ENCODE measurements around the gene BBS7. TPM values are rescaled to one million over a fixed set of nuclear protein-coding genes. Genes with fewer than 3 reads are reported as not detected.

The BBS7 gene
- total RNA-seq, 2 experiments from 2014 or later = 15.2 to 17.9 TPM

DNA sequence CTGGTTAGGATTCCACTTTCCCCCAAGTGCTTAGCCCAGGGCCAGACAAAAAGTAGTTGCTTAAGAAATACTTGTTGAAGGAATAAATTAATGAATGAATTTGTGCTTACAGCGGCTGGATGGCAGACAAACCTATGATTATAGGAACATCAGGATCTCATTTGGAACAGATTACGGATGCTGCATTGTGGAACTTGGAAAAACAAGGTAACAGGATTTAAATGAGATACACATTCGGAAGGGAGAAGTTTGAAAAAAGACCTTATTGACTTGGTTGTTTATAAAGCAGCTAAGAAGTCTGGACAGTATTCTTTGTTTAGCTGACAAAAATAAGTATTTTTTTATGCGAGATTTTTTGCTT lies 68.6 kb downstream of the BBS7 start:
- intact Hi-C loops (cut with micrococcal nuclease) = loop anchor here (1.0 to 10.0 kb wide), 5 partner anchors 23 to 1593 kb away; partner anchors contain the start of genes BBS7, BLTP1 and SPRY1
- H3K27ac Mint-ChIP-seq = peak overlapping the region; percentile 94
- H3K27me3 Mint-ChIP-seq = no peaks in the 10 kb centered on the region
- H3K9me3 Mint-ChIP-seq = no peaks in the 10 kb centered on the region
- no peak for DNase-seq
- H3K36me3 Mint-ChIP-seq = peaks cover 30% of the 10 kb centered on the region
- CTCF ChIA-PET = interaction anchor here (0.6 kb wide), 2 partner anchors 97 to 106 kb away, joined by 3 read pairs; no protein-coding TSS in a partner anchor
- peaks cover 43% of the 10 kb centered on the region for H3K4me1 Mint-ChIP-seq (ENCODE audit: low read depth)
- POLR2A ChIA-PET = interaction anchor here (0.9 to 1.3 kb wide), 4 partner anchors 14 to 105 kb away, joined by 3 to 6 read pairs (median 4); partner anchors contain the start of genes ANXA5, BBS7 and CCNA2
- peak overlapping the region; percentile 84 for H3K4me3 Mint-ChIP-seq

DNA sequence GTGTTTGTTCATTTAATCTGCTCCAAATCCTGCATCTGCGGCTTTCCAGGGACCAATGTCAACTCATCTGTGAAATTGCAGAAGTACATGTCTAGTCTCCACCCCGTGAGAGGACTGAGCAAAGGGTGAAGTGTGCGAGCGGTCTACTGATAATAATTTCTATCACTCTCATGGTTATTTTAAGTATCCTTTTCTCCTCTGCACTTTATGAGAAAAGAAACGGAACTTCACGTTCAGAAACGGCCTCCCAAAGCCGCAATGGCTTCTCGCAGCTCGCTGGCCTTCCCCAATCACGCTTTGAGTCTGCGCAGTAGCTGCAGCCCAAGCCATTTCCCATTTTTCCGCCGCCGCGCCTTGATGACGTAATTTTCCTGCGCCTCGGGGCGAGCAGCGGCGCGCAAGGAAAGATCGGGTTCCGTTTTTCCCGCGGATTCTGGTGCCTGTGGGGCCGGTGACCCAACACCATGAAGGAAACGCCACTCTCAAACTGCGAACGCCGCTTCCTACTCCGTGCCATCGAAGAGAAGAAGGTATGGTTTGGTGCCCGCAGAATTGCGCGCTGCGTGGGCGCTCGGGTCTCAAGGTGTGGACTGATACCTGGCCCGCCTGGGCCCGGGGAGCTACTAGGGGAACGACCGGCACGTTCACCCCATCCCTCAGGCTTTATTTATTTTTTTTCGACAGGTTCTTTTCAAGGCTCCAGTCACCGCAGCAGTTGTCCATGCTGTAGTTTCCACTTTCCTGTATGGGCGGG lies 69.1 kb downstream of the BBS7 start, which contains the start of gene EXOSC9:
EXOSC9 (plus strand) TSS at position 363 of the 754 bp plus-strand sequence; CDS start at position 465, 102 bp downstream.
- DNase-seq = peak; percentile 95
- Mint-ChIP-seq H3K27ac (peak within 1 kb of the TSS; percentile 94), H3K4me3 (peak within 1 kb of the TSS; percentile 84), H3K27me3 (no peaks in the 10 kb centered on the region), H3K36me3 (peaks cover 26% of the 10 kb centered on the region), H3K4me1 (ENCODE audit: low read depth) (peaks cover 45% of the 10 kb centered on the region), H3K9me3 (no peaks in the 10 kb centered on the region)
- POLR2A ChIA-PET = interaction anchor here (0.6 to 1.3 kb wide), 6 partner anchors 14 to 556 kb away, joined by 3 to 6 read pairs (median 4); partner anchors contain the start of genes ANXA5, BBS7 and CCNA2
- intact Hi-C loops (cut with micrococcal nuclease) = loop anchor here (1.0 to 10.0 kb wide), 5 partner anchors 23 to 1594 kb away; partner anchors contain the start of genes BBS7, BLTP1 and SPRY1
- CTCF ChIA-PET = interaction anchor here (0.6 kb wide), 2 partner anchors 97 to 105 kb away, joined by 3 read pairs; no protein-coding TSS in a partner anchor

- peak overlapping the region; percentile 94 for H3K27ac Mint-ChIP-seq
- ChIA-PET POLR2A (interaction anchor here (1.1 to 1.3 kb wide), 3 partner anchors 23 to 104 kb away, joined by 4 to 6 read pairs (median 5); partner anchors contain the start of genes BBS7 and CCNA2), CTCF (no interaction called here)
- H3K4me1 Mint-ChIP-seq (ENCODE audit: low read depth) = peaks cover 48% of the 10 kb centered on the region
- no peaks in the 10 kb centered on the region for H3K27me3 Mint-ChIP-seq
- H3K9me3 Mint-ChIP-seq = no peaks in the 10 kb centered on the region
- peaks cover 26% of the 10 kb centered on the region for H3K36me3 Mint-ChIP-seq
- intact Hi-C loops (cut with micrococcal nuclease) = loop anchor here (10.0 kb wide), 1 partner anchor 1594 kb away; the partner anchor contains the start of gene SPRY1
- H3K4me3 Mint-ChIP-seq = peak overlapping the region; percentile 84
- no peak for DNase-seq
Measured at GRCh38 chr4:121800638-121800960, 69.7 kb downstream of the BBS7 start.

DNA sequence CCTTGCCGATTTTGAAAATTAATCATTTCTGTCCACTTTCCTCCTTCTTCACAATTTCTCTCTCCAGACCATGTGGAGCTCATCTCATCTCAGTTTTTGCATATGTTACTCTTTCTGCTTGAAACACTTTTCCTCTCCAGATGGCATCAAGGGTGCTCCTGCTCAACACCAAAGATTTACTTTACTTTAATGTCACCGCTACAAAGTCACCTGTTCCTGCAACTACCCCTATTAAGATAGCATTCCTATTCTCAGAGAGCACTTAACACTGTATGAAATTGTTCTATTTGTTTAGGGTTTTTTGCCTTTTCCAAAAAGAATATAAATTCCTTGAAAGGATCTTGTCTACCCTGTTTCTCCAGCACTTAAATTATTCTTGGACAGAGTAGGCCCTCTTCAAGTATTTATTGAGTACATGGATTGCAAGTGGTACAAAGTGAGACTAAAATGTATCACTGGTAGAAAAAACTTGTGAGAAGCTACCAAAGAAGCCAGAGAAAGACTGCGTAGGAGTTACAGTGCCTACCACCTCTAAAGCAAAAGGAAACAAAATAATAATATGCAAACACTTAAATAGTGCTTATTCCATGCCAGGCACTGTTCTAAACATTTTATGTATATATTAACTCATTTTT lies 70.3 kb downstream of the BBS7 start:
- peaks cover 48% of the 10 kb centered on the region for H3K4me1 Mint-ChIP-seq (ENCODE audit: low read depth)
- intact Hi-C loops (cut with micrococcal nuclease) = loop anchor here (10.0 kb wide), 1 partner anchor 1595 kb away; the partner anchor contains the start of gene SPRY1
- CTCF ChIA-PET = no interaction called here
- H3K9me3 Mint-ChIP-seq = no peaks in the 10 kb centered on the region
- H3K4me3 Mint-ChIP-seq = peak overlapping the region; percentile 84
- POLR2A ChIA-PET = interaction anchor here (1.1 kb wide), 1 partner anchor 104 kb away, joined by 4 read pairs; no protein-coding TSS in a partner anchor
- peak overlapping the region; percentile 94 for H3K27ac Mint-ChIP-seq
- DNase-seq = no peak
- H3K36me3 Mint-ChIP-seq = peaks cover 20% of the 10 kb centered on the region
- no peaks in the 10 kb centered on the region for H3K27me3 Mint-ChIP-seq

DNA sequence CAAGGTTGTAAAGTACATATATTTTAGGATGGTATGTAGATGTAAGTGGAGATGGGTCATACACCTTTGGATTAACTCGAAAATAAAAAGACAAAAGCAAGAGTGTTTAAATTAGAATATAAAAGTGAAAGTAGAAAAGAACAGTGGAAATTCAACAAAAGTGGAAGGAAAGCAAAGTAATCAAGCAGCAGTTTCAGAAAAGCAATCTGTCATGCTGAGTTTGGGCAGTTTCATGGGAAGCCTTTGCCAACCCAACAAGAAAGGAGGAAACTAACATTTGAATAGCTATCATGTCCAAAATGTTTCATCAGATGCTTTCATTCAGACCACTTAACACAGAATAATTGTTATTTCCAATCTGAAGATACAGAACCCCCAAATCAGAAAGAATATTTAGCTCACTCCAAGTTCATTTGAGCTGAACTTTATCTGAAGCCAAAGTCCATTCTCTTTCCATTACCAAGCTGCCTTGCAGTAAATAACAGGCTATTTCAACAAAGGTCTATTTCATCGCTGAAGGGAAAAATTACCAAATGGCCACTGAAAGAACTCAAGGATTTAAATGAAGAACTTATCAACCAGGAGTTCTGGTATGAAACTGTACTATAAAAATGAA lies 71.0 kb downstream of the BBS7 start:
- ChIA-PET CTCF (no interaction called here), POLR2A (no interaction called here)
- intact Hi-C loops (cut with micrococcal nuclease) = no loop called here
- Mint-ChIP-seq H3K9me3 (no peaks in the 10 kb centered on the region), H3K36me3 (peaks cover 15% of the 10 kb centered on the region), H3K27me3 (peaks cover 2% of the 10 kb centered on the region), H3K27ac (peak overlapping the region; percentile 94), H3K4me3 (peak overlapping the region; percentile 84), H3K4me1 (ENCODE audit: low read depth) (peaks cover 48% of the 10 kb centered on the region)
- no peak for DNase-seq

GRCh38 chr4:121796283-121796682 lies 74.0 kb downstream of the BBS7 start:
- Mint-ChIP-seq H3K4me3 (no peak overlapping the region), H3K27me3 (peaks cover 3% of the 10 kb centered on the region), H3K9me3 (no peaks in the 10 kb centered on the region), H3K36me3 (peaks cover 3% of the 10 kb centered on the region), H3K4me1 (ENCODE audit: low read depth) (peaks cover 34% of the 10 kb centered on the region), H3K27ac (no peak overlapping the region)
- ChIA-PET POLR2A (no interaction called here), CTCF (interaction anchor here (0.7 kb wide), 1 partner anchor 696 kb away, joined by 3 read pairs; no protein-coding TSS in a partner anchor)
- intact Hi-C loops (cut with micrococcal nuclease) = no loop called here
- no peak for DNase-seq

- Mint-ChIP-seq H3K27me3 (peaks cover 9% of the 10 kb centered on the region), H3K9me3 (no peaks in the 10 kb centered on the region), H3K27ac (no peak overlapping the region), H3K4me3 (no peak overlapping the region), H3K36me3 (no peaks in the 10 kb centered on the region), H3K4me1 (ENCODE audit: low read depth) (peaks cover 22% of the 10 kb centered on the region)
- CTCF ChIA-PET = no interaction called here
- intact Hi-C loops (cut with micrococcal nuclease) = no loop called here
- no peak for DNase-seq
- POLR2A ChIA-PET = no interaction called here
Measured at GRCh38 chr4:121794505-121795188, 75.6 kb downstream of the BBS7 start.

GRCh38 chr4:121792966-121793365 lies 77.3 kb downstream of the BBS7 start:
- Mint-ChIP-seq H3K4me3 (no peak overlapping the region), H3K4me1 (ENCODE audit: low read depth) (peaks cover 19% of the 10 kb centered on the region), H3K27ac (no peak overlapping the region), H3K36me3 (no peaks in the 10 kb centered on the region), H3K27me3 (peaks cover 16% of the 10 kb centered on the region), H3K9me3 (no peaks in the 10 kb centered on the region)
- intact Hi-C loops (cut with micrococcal nuclease) = no loop called here
- ChIA-PET POLR2A (interaction anchor here (0.6 kb wide), 1 partner anchor 10 kb away, joined by 4 read pairs; no protein-coding TSS in a partner anchor), CTCF (interaction anchor here (0.7 kb wide), 1 partner anchor 679 kb away, joined by 3 read pairs; no protein-coding TSS in a partner anchor)
- no peak for DNase-seq

GRCh38 chr4:121791481-121791880 lies 78.8 kb downstream of the BBS7 start:
- H3K27ac Mint-ChIP-seq = no peak overlapping the region

GRCh38 chr4:121790976-121791375 lies 79.3 kb downstream of the BBS7 start:
- intact Hi-C loops (cut with micrococcal nuclease) = no loop called here
- Mint-ChIP-seq H3K9me3 (no peaks in the 10 kb centered on the region), H3K27me3 (peaks cover 22% of the 10 kb centered on the region), H3K27ac (no peak overlapping the region), H3K4me3 (no peak overlapping the region), H3K36me3 (no peaks in the 10 kb centered on the region), H3K4me1 (ENCODE audit: low read depth) (peaks cover 15% of the 10 kb centered on the region)
- no peak for DNase-seq
- ChIA-PET CTCF (interaction anchor here (1.1 kb wide), 1 partner anchor 14 kb away, joined by 3 read pairs; no protein-coding TSS in a partner anchor), POLR2A (interaction anchor here (0.6 kb wide), 1 partner anchor 16 kb away, joined by 3 read pairs; no protein-coding TSS in a partner anchor)

More at GRCh38 chr4:121791481-121791880, 78.8 kb downstream of the BBS7 start:
- intact Hi-C loops (cut with micrococcal nuclease) = no loop called here
- POLR2A ChIA-PET = no interaction called here
- peaks cover 19% of the 10 kb centered on the region for H3K4me1 Mint-ChIP-seq (ENCODE audit: low read depth)
- H3K36me3 Mint-ChIP-seq = no peaks in the 10 kb centered on the region
- DNase-seq = no peak
- no peak overlapping the region for H3K4me3 Mint-ChIP-seq
- CTCF ChIA-PET = interaction anchor here (1.1 kb wide), 1 partner anchor 15 kb away, joined by 3 read pairs; no protein-coding TSS in a partner anchor
- peaks cover 22% of the 10 kb centered on the region for H3K27me3 Mint-ChIP-seq
- H3K9me3 Mint-ChIP-seq = no peaks in the 10 kb centered on the region

All from activated CD4-positive, alpha-beta memory T cell treated with anti-CD3 and anti-CD28 coated beads for 36 hours (primary cell).